ENCODE results near the gene KIZ.

- TF ChIP-seq CTCF (conservative IDR thresholded peaks at IDR 0.05; ENCODE audit: low read depth, low read length) (no peak), POLR2A (IDR thresholded peaks at IDR 0.05; ENCODE audit: low read depth, low read length) (no peak), FOS (IDR thresholded peaks at IDR 0.05; ENCODE audit: low read depth, low read length) (no peak), CEBPB (IDR thresholded peaks at IDR 0.05; ENCODE audit: low read depth, low read length) (no peak), RFX5 (IDR thresholded peaks at IDR 0.05; ENCODE audit: low read depth, low read length) (no peak), SMC3 (IDR thresholded peaks at IDR 0.05; ENCODE audit: low read depth, low read length) (no peak), ELK1 (IDR thresholded peaks at IDR 0.05; ENCODE audit: borderline replicate concordance, low read depth, low read length) (no peak), CHD1 (IDR thresholded peaks at IDR 0.05; ENCODE audit: low read depth, low read length) (no peak), USF2 (IDR thresholded peaks at IDR 0.05; ENCODE audit: low read depth, low read length) (no peak), BHLHE40 (IDR thresholded peaks at IDR 0.05; ENCODE audit: low read depth, low read length) (no peak)
These were observed 20.3 kb upstream of the KIZ start for GRCh38 chr20:21105429-21106170.

Measured in IMR-90 (cell line).